GM10248 (cell line): ENCODE measurements around the gene KIF13A.

Source experiments
- CTCF ChIA-PET: fragments of 300-600 bp; sonication (Branson Sonifier 250); formaldehyde crosslinking; extraction: SDS; loops from one replicate; lab custom pipeline; 2021; ENCODE audit warnings: antibody characterized with exemption; lab: Yijun Ruan, JAX
- POLR2A ChIA-PET: fragments of 350-650 bp; sonication (Branson Sonifier 250); formaldehyde crosslinking; extraction: SDS; loops from one replicate; lab custom pipeline; 2020; ENCODE audit warnings: antibody characterized with exemption; lab: Yijun Ruan, JAX
- DNase-seq: peaks from one replicate; pipeline ENCODE4 v3.0.0; 2012; ENCODE audit errors: extremely low spot score
- CTCF ChIP-seq: IDR thresholded peaks from 2 replicates; pipeline ENCODE4 v1.5.1; 2012; ENCODE audit warnings: mild to moderate bottlenecking, low read depth; ENCODE audit errors: extremely low read depth, missing control alignments, control extremely low read depth

The KIF13A gene

DNA sequence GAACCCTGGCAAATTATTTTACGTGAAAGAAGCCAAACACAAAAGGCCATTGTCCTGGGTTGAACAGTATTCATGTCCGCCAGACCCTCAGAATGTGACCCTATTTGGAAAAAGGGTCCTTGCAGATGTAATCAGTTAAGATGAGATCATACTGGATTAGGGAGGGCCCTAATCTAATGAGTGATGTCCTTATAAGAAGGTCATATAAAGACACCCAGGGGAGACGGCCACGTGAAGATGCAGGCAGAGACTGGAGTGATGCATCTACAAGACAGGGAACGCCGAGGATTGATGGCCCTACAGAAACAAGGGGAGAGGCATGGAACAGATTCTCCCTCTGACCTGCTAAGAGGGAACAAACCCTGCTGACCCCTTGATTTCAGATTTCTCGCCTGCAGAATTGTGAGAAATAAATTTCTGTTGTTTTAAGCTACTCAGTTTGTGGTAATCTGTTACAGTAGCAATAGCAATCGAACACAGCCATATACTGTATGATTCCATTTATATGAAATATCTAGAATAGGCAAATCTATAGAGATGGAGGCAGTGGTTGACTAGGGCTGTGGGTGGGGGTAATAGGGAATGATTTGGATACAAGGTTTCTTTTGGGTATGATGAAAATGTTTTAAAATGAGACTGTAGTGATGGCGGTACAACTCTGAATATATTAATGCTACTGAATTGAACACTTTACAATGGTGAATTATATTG, 147.8 kb downstream of the KIF13A start:
- no peak for DNase-seq
- POLR2A ChIA-PET: no interaction called here
- no peak for TF ChIP-seq CTCF
- CTCF ChIA-PET: interaction anchor here (1.5 kb wide), 1 partner anchor 18 kb away, joined by 4 read pairs; no protein-coding TSS in a partner anchor

DNA sequence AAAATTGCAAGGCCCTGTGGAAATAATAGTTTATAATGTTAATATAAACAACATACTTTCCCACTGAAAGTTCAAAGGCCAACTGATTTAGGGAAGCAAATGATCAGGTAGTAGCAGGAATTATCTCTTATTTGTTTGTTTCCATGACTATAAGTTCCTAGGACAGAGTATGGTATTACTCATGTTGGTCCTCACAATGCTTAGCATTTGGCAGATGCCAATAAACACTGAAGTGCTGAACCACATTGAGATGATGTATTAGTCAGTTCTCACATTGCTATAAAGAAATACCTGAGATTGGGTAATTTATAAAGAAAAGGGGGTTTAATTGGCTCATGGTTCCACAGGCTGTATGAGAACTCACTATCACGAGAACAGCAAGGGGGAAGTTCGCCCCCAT, 151.1 kb downstream of the KIF13A start:
- no peak for DNase-seq
- CTCF ChIA-PET: no interaction called here
- TF ChIP-seq CTCF: no peak
- POLR2A ChIA-PET: no interaction called here

DNA sequence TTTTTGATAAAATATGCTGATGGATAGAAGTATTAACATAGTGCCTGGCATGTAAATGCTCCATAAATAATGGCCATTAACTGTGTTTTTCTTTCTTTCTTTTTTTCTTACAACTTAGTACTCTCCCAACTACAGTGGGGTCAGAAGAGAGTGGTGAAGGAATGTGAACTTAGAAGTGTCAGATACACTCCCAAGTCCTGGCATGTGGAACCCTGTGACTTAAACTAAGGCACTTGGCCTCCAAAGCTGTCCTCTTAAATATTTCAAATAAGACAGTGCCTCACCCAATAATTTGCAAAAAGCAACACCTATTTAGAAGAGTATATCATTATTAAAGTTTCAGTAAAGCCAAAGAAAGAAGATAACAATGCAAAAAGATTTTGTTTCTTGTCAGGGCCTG, 151.7 kb downstream of the KIF13A start:
- ChIA-PET CTCF (no interaction called here), POLR2A (no interaction called here)
- no peak for TF ChIP-seq CTCF
- DNase-seq: no peak

DNA sequence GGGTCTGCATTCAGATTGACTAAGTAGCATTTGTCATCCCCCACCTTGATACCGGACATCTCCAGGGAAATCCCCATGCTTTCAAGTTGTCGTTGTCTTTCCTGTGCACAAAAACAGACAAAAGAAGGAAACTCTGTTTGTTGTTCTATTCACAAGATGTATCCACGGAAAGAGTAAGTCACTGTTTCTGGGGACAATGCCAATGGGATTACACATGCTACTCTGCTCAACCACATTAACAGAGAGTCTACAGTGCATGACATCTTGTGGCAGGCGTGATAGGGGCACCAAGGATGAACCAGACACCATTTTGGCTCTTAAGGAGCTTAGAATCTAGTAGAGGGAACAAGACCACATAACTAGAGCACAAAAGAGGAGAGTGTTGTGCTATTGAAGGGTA, 156.3 kb downstream of the KIF13A start:
- CTCF ChIA-PET: interaction anchor here (1.3 to 1.4 kb wide), 2 partner anchors 12 to 27 kb away, joined by 3 to 4 read pairs; no protein-coding TSS in a partner anchor
- POLR2A ChIA-PET: no interaction called here
- no peak for TF ChIP-seq CTCF
- no peak for DNase-seq

DNA sequence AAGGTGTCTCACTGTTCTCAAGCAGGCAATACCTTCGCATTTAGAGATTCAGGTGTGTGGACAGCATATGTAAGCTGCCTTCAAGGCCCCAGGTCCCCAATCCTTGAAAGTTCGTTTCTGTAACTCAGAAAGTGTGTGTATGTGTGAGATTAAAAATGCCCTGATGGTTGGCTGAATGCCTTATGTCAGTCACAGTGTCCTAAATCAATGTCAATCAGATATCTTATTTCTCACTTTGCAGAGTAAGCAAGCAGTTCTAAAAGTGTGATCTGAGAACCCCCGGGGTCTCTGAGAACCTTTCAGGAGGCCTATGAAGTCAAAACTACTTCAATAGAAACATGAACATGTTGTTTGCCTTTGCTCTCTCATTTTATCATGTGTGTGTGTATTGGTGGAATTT, 157.5 kb downstream of the KIF13A start:
- ChIA-PET CTCF (no interaction called here), POLR2A (no interaction called here)
- DNase-seq: no peak
- no peak for TF ChIP-seq CTCF

DNA sequence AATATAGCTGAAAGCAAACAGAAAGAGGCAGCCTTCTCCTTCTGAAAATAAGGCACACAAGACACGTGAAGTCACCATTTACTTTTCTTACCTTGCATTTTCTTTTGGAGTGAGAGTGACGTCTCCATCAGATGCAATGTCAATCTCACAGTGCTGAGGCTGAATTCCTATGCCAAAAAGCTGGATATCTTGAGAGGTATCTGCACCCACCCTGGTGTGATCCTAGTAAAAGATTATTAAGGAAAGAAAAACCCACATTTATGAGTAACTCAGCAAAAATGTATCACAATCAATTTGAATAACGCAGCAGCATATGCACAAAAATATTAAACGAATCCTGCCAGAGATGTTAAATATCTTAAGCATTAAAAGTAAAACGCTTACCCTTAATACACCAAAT, 159.3 kb downstream of the KIF13A start:
- ChIA-PET CTCF (no interaction called here), POLR2A (no interaction called here)
- TF ChIP-seq CTCF: no peak
- no peak for DNase-seq
